CD4-positive, alpha-beta T cell treated with Interleukin-17A for 1 hour (primary cell): Measurements from ENCODE around the gene VTA1.
A peak's percentile ranks its signal among the peaks of the same experiment; 100 is the strongest.
"Not testable (repeated sequence)": the region's sequence is repeated elsewhere in the genome, so short reads cannot be mapped to it uniquely, and the experiment has no call there.

Source experiments
- DNase-seq: peaks from one replicate; pipeline ENCODE4 v3.0.0-alpha.2; 2020

VTA1 gene

DNA sequence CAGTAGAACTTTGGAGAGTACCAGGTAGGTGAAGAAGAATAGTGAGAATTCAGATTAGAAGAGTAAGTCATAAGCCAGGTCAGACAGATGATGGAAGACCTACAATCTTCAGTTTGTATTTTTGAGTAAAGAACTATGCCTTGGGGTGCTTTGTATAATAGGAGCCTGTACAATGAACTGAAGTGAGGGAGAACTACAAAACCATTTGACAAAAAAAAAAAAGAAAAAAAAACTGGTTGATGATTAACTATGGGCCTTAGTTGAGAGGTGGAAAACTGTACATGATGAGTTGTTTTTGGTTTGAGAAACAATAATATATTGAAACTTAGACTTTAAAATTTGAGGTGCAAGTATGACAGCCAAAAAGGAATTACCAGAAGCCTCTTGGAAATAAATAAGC lies 25.7 kb downstream of the VTA1 start:
- DNase-seq, result no peak

GRCh38 chr6:142173980-142174379 lies 26.9 kb downstream of the VTA1 start:
- no peak for DNase-seq

- DNase-seq, result no peak
Measured at GRCh38 chr6:142174703-142175102, 27.6 kb downstream of the VTA1 start.

DNA sequence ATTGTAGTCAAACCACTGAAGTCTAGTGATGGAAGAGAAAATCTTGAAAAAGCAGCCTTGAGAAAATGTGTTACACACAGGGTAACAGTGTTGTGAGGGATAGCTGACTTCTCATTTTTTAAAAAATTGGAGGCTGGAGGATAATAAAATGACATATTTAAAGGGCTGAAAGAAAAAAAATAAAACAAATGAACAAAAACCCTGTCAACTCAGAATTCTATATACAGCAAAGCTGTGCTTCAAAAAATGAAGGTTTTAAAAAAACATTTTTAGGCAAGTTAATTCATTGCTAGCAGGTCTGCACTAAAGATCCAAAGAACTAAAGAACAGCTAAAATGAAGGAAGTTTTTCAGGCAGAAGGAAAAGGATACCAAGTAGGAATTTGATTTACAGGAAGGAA lies 31.1 kb downstream of the VTA1 start:
- DNase-seq, result no peak

GRCh38 chr6:142182004-142182403 lies 34.9 kb downstream of the VTA1 start:
- DNase-seq, result no peak

DNA sequence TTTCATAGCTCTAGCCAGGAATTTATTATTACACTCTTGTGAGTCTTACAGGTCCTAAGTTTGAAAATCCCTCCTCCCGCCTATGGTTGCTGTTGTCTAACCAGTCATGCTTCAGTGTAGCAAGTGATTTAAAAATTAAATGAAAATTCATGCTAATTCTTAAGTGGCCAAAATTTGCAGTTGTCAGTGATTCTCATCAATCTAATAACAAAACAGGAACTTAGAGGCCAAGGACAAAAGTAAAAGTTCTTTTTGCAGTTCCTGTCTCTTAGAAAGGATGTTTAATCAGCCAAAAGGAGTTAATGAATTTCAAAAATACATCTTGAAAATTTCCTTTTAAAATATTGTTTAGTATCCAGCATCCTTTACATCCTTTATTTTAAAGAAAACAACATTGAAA lies 36.3 kb downstream of the VTA1 start:
- DNase-seq, result no peak

DNA sequence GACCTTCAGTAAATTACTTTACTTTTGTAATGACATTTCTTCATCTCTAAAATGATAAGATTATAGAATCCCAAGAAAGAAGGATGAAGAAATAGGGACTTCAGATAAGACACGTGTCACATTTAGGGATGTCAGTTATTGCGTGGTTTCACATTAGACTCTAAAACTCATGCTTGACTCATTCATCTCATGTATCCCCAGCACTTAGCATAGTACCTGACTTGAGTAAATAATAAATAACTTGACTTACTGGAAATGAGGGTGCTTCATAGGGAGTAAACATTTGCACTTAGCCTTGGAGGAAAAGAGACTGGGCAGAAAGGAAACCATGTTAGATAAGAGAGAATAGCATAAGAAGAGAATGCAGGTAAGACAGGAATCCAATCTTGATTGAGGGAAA lies 37.2 kb downstream of the VTA1 start:
- no peak for DNase-seq

GRCh38 chr6:142185641-142186040 lies 38.6 kb downstream of the VTA1 start:
- DNase-seq, result no peak

DNA sequence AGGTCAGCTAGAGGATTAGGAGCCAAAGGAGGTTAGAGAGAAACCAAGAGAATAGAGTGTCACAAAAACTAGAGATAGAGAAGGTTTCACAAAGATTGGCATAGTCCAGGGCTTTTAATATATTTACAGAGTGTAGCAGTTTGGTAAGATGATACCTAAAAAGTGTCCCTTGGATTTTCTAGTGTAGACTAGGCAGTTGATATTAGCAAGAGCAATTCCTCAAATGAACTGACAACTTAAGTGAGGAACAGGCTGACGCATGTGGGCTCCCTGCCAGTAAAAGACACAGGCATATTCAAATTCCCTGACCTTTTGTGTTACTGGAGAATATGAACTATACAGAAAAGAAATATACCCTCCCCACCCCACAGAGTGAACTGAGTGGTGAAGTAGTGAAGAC lies 40.1 kb downstream of the VTA1 start:
- DNase-seq, result no peak

- not testable (repeated sequence) for DNase-seq
Measured at GRCh38 chr6:142188341-142188740, 41.3 kb downstream of the VTA1 start.

DNA sequence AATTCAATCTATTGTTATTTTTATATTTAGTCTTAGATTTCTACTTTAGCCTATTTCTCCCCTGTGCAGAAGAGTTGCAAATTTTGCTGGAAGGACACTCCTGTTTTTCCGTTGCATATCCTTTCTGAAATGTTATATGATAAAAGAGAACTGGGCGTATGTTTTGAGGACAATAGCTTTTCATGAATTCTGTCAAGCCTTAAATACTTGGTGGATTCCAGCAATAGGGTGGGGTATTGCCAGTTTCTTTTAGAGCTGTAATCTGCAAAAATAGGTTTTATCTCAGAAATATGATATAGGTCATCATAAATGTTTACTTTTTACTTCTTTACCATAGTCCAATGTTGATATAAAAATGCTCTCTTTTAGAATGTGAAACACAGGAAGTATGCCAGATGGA lies 42.0 kb downstream of the VTA1 start:
- no peak for DNase-seq

DNA sequence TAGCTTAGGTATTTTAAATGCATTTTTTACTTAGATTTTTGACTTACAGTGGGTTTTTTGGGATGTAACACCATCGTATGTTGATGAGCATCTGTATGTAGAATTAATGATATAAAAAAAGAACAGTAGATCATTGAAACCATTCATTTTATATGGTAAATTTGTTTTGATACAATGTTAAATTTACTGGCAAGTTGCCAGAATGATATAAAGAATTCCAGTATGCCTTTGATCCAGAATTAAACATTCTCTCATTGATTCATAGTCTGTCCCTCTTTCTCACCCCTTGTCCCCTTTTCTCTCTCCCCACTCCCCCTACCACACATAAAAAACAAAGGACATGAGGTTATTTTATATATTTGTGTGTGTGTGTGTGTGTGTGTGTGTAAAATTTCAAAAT lies 45.3 kb downstream of the VTA1 start:
- DNase-seq, result no peak

GRCh38 chr6:142193621-142194020 lies 46.6 kb downstream of the VTA1 start:
- DNase-seq, result no peak

DNA sequence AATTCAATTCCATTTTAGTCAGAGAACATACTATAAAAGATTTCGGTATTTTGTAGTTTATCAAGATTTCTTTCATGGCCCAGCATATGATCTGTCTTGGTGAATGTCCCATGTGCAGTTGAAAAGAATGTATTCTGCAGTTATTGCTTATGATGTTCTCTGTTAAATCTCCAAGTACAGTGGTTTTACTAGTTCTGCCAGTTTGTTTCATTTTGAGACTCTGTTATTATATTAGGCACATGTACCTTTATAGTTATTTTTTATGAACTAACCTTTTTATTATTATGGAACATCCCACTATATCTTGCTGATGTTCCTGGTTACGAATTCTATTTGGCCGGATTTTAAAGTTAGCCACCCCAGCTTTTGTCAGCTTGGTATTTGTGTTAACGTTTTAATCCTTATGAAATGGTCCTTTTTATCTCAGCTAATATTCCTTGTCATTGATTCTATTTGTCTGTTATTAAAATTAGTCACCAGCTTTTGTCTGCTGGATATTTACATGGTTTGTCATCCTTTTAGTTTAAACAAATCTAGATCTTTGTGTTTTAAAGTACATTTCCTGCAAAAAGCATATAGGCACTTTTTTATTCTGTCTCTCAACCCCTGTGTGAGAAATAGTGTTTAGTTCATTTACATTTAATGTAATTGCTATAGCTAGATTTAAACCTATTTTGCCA lies 48.9 kb downstream of the VTA1 start:
- DNase-seq, result no peak

GRCh38 chr6:142200846-142201628 lies 54.0 kb downstream of the VTA1 start:
- no peak for DNase-seq

DNA sequence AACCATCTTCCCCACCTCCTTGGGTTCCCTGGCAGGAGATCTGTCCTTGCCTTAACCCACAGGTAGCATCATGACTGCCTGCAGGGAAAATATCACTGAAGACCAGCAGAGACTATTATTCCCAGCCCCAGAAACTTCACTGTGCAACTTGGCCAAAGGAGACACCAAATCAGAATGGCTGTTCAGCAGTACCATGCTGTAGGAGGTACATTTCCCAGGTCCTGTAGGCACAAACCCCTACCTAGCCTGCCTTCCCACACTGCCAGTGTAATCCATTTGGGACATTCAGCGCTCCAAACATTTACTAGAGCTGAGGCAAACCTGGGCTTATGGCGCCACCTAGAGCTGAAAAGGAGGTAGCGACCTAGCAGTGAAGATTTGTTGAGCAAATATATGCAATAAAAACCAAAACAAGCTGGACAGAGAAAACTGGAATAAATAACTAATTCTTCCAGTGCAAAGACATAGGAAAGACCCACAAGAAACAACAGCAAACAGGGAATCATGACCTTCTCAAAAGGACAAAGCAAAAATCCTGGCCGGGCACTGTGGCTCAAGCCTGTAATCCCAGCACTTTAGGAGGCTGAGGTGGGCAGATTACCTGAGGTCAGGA lies 60.3 kb downstream of the VTA1 start:
- peak; percentile 54 for DNase-seq

DNA sequence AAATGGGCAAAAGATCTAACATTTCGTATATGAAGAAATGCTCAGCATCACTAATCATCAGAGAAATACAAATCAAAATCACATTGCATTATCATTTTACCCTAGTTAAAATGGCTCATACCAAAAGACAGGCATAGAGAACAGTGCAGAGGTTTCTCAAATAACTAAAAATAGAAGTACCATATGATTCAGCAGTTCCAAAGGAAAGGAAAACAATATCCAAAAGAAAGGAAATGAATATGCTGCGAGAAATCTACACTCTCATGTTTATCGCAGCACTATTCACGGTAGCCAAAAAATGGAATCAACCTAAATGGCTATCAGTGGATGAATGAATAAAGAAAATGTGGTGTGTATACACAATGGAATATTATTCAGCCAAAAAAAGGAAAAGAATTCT lies 63.5 kb downstream of the VTA1 start:
- DNase-seq, result no peak

- no peak for DNase-seq
Measured at GRCh38 chr6:142213402-142213801, 66.3 kb downstream of the VTA1 start.

DNA sequence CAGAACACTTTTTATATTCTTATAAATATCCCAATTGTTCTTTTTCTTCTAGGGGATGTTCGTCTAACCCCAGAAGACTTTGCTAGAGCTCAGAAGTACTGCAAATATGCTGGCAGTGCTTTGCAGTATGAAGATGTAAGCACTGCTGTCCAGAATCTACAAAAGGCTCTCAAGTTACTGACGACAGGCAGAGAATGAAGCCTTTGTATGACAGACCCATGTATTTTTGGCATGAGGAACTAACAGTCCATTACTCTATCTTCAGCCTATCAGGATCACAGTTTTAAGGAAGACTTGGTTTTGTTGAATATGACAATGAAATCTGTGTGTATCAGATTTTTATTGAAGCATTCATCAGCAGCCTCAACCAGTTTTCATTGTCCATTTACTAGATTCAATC lies 71.4 kb downstream of the VTA1 start:
- DNase-seq, result no peak

DNA sequence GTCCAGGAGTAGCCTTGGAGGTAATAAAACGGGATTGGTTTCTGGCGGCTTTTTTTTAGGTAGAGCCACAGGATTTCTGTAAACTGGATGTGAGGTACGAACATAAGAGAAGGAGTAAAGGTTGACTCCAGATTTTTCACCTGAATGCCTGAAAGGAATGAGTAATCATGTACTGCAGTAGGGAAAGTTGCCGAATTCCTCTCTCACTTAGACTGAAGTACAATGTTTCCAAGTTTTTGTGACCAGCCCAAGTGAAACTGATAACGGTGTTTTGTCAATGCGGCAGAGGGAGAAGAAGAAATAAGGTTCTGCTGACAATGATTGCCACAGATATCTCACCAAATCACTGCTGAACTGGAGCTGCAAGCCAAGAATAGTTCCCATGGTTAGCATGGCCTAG lies 75.0 kb downstream of the VTA1 start:
- DNase-seq, result no peak

- DNase-seq, result no peak
Measured at GRCh38 chr6:142223938-142224337, 76.9 kb downstream of the VTA1 start.

DNA sequence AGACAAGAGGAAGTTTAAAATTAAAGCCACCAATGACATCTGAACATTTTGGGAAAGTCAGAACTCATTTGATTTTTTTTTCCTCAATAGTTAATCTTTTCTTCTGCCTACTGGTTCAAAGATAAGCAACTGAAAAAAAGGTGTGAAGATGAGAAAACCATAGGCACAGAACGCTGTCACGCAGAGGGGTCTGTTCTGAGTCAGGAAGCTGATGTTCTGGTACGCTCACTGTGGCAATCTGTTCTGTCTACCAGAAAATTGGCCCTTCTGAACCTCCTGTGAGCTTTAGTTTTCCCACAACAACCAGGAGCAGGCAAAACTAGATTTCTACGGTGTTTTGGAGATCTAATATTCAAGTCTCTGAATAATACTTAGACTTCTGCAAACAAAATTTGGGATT lies 78.1 kb downstream of the VTA1 start:
- DNase-seq, result no peak

GRCh38 chr6:142225552-142225951 lies 78.5 kb downstream of the VTA1 start:
- DNase-seq, result no peak

- no peak for DNase-seq
Measured at GRCh38 chr6:142226731-142227130, 79.7 kb downstream of the VTA1 start.
